HG03558 (cell line): ENCODE data around the gene B4GALT7.

Experiments used
- ATAC-seq: cut with Tn5 transposase; IDR thresholded peaks from one replicate; pipeline ENCODE4 v1.9.1; 2021; ENCODE audit warnings: moderate number of reproducible peaks; ENCODE audit not compliant: unreplicated experiment; ENCODE audit errors: extremely low read depth

B4GALT7 gene

DNA sequence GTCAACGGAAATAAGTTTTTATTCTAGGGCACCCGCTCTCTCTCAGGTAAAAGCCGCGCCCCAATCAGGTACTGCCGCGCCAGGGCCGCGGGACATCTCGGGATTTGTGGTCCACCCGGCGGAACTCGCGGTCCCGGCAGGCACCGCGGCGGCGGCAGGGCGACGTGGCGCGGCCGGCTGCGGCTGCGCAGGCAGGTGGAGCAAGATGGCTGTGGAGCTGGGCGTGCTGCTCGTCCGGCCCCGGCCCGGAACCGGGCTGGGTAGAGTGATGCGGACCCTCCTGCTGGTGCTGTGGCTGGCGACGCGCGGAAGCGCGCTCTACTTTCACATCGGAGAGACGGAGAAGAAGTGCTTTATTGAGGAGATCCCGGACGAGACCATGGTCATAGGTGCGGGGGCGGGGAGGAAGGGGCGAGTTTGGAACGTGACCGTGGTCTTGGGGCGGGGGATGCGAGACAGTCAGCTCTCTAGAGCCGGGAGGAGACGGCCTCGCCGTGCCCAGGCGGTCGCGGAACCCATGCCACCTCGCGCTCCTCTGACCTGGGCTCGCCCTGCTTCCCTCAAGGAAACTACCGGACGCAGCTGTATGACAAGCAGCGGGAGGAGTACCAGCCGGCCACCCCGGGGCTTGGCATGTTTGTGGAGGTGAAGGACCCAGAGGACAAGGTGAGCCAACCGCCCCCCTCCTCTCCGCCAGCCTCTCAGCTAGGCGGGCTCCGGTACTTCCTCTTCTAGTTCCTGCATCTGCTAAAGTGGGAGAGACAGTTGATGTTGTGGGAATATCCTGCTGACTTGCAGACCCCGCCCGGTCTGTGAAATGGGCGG, 7.7 kb upstream of the B4GALT7 start, which contains the start of gene TMED9:
TSS of gene TMED9 (plus strand) at position 194 of the 825 bp plus-strand sequence. CDS start at position 206, 12 bp downstream.
- ATAC-seq, result peak; percentile 83

DNA sequence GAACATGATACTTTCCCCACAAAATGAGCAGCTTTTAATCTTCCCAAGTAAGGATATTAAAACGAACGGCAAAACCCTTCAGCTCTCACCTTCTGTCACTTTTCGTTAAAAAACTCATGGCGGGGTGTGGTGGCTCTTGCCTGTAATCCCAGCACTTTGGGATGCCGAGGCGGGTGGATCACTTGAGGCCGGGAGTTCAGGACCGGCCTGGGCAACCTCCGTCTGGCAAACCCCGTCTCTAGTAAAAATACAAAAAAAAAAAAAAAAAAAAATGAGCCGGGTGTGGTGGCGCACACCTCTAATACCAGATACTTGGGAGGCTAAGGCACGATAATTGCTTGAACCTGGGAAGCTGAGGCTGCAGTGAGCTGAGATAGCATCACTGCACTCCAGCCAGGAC, 7.0 kb upstream of the B4GALT7 start:
- ATAC-seq, result no peak

DNA sequence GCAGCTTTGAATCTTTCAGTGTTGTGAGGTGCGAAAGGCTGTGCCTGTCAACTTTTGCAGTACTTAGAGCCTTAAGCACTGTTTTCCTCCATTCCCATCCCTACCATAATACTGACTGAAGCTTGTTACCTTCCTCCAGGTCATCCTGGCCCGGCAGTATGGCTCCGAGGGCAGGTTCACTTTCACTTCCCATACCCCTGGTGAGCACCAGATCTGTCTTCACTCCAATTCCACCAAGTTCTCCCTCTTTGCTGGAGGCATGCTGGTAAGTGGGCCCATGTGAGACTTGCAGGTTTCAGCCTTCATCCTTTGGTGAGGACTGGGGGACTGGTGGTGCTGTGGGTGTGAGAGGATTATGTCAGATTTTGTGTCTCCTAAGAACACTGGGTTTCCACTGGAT, 6.4 kb upstream of the B4GALT7 start:
- ATAC-seq, result no peak

DNA sequence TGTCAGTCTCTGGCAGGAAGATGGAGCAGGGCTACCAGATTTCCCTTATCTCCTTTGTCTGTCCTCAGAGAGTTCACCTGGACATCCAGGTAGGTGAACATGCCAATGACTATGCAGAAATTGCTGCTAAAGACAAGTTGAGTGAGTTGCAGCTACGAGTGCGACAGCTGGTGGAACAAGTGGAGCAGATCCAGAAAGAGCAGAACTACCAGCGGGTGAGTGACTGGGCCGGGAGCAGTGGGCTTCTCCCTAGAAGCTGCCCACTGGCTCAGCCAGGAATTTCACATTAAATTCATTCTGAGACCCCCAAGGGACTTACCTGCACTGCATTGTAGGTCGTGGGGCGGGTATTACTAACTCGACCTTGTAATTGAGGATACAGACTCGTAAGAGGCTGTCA, 5.9 kb upstream of the B4GALT7 start:
- no peak for ATAC-seq

DNA sequence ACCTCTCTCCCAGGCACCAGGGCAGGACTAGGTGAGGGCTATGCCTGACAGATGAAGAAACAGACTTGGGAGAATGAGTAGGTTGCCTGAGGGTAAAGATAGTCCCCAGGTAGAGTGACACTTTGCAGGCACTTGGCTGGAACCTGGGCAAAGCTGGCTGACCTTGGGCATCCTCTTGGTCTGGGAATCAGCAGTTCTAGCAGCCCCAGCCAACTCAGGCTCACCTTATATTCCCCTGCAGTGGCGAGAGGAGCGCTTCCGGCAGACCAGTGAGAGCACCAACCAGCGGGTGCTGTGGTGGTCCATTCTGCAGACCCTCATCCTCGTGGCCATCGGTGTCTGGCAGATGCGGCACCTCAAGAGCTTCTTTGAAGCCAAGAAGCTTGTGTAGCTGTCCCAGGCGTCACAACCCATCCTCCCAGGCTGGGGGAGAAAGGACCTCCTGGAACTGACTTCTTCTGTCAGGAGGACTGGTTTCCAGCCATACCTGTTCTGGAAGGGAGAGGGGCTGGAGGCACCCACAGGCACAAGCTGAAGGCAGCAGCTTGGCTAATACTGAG, 4.8 kb upstream of the B4GALT7 start:
- ATAC-seq, result no peak

DNA sequence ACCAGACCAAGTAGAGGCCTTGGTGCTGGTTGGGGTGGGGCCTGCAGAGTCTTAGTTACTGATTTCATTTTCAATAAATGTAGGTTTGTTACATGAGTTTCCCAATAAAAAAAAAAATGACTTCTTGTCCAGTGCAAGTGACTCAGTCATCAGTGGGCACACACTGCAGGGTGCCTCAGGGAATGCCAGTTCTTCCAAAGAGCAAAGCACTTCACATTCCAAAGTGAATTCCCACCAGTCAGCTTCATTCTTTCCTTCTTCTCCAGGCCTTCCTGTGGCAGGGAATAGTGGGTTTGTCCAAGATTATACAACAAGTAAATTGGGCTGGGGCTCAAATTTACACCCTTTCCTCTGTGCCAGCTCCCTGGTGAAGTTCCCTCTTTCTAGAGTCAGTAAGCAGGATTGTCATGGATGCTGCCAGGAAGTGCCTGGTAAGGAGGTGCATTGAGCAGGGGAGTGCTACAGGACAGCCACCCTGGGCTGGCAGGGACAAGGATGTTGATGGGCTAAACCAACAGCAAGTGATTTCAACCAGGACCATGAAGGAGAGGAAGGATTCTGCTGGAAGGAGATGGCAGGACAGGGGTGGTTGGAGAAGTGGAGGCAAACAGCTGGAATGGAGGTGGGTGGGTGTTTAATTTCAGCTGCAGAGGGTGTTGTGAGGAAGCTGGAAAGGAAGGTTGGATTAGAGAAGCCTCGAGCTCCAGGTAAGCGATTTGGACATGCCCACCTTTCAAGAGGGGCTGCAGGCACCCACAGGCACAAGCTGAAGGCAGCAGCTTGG, 3.7 kb upstream of the B4GALT7 start:
- no peak for ATAC-seq

DNA sequence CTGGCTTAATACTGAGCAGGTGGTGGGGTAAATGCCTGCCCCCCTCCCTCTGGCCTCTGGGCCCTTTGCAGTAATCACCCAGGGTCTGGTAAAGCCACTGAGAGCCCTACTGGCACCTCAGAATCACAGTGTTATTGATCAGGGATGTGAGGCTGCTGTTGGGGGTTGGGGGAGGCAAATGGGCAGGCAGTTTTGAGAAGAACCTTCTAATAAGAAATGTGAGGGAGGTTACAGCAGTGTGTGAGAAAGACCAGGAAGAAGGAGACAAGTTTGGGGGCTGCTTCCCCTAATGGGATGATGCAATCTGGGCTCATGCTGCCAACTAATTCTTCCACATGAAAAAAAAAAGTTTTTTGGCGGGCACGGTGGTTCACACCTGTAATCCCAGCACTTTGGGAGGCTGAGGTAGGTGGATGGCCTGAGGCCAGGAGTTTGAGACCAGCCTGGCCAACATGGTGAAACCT, 3.1 kb upstream of the B4GALT7 start:
- ATAC-seq, result no peak

DNA sequence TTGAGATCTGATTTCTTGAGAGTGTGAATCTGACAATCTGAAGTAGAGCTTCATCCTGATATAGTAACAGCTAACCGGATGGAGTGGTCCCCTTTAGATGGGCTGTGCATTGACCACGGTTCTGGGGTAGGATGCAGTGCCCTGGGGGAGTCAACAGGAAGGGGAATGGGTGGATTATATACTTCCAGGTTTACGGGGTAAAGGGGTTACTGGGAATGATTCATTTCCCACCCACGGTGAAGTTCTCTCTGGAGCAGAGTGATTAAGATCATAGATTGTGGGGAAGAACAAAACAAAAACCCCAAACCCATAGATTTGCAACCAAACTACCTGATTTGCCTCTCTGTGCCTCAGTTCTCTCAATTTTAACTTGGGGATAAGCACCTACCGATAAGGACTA, 1.5 kb upstream of the B4GALT7 start:
- ATAC-seq, result no peak

DNA sequence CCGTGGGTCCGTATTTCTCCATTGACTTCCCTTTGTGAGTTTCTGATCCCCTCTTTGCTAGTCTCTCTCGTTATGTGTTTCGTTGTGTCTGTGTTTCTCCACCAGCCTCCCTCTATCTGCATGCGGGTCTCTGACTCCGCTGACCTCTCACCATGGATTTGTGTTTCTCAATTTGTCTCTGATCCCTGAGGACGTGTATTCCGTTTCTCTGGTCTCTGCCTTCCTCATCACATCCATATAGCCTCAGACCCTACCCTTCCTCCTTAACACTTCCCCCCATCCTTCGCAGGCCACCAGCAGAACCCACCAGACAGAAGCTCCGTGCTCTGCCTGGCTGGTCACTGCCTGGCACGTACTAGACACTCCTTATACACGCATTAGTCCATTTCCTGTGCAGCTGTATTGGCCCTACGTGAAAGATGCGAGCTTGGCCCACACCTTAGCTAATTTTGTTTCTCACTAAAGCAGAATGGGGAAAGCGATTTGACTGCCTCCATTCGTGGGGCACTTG, 631 bp downstream of the B4GALT7 start:
- ATAC-seq, result no peak

DNA sequence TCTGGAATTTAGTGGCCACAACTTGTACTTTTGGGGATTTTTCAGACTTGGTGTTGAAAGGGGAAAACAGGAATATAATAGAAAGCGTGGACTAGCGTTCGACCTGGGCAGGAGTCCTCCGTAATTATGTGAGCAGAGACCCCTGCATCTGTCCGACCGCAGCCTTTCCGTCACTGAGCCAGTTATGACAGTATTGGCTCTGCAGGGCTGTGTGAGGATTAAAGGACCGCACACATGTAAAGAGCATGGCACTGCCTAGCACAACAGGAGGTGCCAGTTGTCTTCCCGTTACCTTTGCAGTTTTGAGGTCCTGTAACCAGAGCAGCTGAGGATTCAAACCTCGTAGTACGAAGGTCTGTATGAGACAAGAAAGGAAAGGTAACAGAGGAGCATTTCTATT, 1.2 kb downstream of the B4GALT7 start:
- ATAC-seq, result no peak

DNA sequence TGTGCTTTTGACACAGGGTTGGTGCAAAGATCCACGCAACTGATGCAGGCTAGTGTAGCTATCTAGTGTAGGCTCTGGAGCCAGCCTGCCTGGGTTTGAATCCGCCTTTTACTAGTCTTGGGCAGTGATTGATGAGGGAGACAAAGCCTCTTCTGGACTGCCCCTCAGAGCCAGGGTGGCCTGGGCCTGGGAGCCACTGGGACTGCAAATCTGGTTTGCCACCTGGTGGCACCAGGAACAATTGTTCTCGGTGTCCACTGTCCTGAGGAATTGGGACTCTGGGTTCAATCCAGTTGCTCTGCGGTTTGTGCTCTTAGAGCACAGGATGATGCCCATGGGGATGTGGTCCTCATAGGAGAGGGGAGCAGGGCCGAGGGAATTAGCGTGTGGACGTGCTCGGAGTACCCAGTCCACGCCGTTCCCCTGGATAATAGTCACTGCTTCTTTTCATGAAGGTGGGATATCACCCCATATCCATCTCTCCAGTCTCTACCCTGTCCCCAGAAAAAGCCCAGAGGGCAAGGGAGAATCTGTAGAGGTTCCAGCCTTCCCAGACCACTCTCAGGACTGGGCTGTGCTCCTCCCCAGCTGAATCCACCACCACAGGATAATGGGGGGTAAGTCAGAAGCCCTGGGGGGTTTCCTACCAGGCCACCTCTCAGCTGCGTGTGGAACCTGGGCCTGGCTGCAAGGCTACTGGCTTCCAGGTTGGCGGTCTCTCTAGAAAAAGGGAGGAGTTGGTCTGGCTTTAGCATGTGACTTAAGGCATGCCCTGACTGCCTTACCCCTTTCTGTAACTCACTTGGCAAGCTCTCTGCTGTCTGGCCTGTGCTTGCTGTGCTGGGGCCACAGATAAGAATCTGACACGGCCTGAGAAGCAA, 1.9 kb downstream of the B4GALT7 start:
- no peak for ATAC-seq

DNA sequence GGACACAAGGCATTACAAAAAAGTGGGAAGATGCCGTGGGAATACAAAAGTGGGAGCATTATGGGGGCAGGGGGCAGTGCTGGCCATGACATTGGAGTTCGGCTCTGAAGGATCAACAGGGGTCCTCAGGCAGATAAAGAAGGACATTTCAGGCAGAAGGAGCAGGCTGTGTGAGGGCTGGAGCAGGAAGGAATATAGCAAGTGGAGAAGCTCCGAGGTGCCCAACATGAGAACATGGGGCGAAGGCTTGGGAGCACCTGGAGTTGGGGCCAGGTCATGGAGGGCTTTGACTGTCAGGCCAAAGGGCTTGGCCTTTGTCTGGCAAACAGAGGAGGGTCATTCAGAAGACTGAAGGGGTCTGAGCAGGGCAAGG, 2.5 kb downstream of the B4GALT7 start:
- ATAC-seq, result no peak

DNA sequence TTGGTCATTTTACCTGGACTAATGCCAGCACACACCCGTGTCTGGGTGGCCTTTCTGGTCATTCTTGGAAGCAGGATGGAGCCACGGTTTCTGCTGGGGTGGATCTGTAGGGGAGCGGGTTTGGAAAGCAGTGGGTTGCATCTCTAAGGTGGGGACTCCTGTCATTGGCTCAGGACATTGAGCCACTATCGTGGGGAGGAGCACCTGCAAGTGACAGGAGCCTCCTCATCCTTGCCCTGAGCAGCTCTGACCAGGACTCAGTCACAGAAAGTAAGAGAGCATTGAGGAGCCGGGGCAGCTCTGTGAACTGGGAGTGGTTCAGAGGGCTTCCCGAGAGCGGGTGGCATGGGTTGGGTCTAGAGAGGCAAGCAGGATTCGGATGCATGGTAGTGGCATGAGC, 3.7 kb downstream of the B4GALT7 start:
- ATAC-seq, result no peak

DNA sequence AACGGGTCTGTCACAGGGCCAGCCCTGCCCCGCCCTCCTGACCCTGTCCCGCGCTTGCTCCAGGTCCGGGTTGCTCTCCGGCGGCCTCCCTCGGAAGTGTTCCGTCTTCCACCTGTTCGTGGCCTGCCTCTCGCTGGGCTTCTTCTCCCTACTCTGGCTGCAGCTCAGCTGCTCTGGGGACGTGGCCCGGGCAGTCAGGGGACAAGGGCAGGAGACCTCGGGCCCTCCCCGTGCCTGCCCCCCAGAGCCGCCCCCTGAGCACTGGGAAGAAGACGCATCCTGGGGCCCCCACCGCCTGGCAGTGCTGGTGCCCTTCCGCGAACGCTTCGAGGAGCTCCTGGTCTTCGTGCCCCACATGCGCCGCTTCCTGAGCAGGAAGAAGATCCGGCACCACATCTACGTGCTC, 4.2 kb downstream of the B4GALT7 start:
- ATAC-seq, result no peak

DNA sequence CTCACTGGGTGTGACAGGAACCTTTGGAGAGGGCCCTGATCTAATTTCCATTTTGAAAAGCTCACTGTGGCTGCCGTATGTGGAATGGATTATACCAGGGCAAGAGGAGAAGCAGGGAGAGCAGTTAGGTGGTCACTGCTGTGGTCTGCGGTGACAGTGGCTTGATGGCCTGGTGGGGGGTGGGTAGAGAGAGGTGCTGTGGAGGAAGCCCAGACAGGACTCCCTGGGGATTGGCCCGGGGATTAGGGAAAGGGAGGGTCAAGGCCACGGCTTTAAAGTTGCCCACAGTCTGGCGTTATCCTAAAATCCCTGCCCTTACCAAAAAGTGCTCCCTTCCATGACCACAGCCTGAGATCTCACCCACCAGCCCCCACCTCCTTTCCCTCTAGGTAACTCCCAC, 4.7 kb downstream of the B4GALT7 start:
- no peak for ATAC-seq

DNA sequence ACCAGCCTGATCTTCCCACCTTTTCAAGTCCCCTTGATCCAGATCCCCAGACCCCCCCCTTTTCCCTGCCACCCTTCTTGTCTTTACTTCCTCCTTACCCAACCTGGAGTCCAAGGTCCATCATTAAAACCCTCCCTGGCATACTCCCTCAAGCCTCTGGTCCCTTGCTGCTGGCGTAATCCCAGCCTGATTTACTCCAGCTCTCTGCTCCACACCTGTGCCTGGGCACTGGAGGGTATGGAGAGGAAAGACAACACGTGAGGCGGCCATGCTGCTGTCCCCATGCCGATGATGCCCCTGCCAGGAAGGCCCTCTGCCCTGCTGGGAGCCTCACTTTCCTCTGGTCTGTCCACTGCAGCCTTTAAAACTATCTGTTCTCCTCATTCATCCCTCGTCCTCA, 5.1 kb downstream of the B4GALT7 start:
- ATAC-seq, result no peak

DNA sequence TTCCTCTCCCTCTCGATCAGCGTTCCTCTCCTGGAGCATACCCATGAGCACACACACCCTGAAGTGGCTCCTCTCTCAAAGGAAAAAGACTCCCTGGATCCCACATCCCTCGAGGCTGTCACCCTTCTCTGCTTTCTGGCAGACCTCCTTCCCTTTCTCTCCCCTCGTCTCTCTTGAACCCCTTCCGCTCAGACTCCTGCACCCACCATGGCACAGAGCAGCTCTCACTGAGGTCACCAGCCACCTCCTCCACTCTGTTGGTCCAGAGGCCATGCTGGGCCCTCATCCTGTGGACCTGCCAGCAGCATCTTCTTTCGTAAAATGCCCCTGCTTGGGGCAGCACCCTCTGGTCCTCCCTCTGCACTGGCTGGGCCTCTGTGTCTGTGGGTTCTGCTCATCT, 5.7 kb downstream of the B4GALT7 start:
- no peak for ATAC-seq

DNA sequence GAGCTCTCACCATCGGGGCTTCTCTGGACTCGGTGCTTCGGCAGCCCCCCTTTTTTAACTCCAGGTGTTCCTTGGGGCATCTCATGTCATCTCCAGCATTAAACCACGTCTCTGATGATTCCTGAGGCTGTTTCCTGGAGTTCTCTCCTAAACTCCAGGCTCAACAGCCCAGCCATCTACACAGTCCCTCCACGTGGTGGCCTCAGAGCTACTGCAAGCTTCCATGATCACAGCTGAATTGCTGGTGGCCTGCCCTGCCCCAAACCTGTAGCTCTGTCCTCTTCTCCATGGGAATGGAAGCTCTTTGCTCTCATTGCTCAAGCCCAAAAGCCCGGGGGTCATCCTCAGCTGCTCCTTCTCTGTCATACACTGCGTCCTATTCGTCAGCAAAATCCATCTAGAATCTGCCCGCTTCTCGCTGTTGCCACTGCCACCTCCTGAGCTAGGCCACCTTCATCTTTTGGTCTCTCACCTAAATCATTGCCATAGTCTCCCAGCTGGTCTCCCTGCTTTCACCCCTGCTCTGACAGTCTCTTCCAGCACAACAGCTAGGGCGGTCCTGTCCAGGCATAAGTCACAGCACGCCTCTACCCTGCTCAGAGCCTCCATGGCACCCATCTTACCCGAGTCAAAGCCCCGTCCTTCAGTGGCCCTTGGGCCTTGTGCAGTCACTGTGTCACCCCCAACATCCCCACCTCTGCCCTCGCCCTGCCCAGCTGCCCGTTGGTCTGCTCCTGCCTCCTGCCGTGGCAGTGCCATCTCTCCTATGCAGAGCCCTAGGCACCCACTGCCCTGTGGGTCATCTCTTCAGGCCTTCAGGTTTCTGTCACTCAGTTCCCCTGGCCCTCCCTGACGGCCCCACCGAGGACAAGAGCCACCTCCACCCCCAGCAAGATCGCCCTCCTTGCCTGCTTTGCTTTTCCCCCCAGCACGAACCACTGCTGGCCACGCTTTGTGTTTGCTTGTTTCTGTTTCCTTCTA, 6.4 kb downstream of the B4GALT7 start:
- no peak for ATAC-seq

DNA sequence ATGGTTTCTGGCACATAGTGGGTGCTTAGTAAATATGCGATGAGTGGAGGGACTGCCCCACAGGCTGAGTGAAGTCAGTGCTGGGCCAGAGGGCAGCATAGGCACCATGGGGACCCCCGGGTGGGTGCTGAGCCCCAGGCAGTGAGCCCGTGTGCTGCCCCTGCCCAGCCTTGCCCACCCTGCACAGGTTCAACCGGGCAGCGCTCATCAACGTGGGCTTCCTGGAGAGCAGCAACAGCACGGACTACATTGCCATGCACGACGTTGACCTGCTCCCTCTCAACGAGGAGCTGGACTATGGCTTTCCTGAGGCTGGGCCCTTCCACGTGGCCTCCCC, 7.2 kb downstream of the B4GALT7 start:
- ATAC-seq, result no peak
